ENCODE measurements around the gene DDX11. TPM values are rescaled to one million over a fixed set of nuclear protein-coding genes. Genes with fewer than 3 reads are reported as not detected.
"Not testable (repeated sequence)": the region's sequence is repeated elsewhere in the genome, so short reads cannot be mapped to it uniquely, and the experiment has no call there.

The DDX11 gene
- polyA plus RNA-seq, 1 donor from 2014 or later: 9.8 TPM

GRCh38 chr12:31105668-31106067 is 32.0 kb downstream of the DDX11 start:
- no peaks in the 10 kb centered on the region for H3K36me3 ChIP-seq (ENCODE audit: insufficient read depth, low read length)
- no peaks in the 10 kb centered on the region for H4K20me1 ChIP-seq (ENCODE audit: insufficient read depth)
- no peak overlapping the region for H3K4me3 ChIP-seq (ENCODE audit: low read length)
- no peaks in the 10 kb centered on the region for H3K27me3 ChIP-seq (ENCODE audit: insufficient read depth, low read depth, low read length)
- H3K4me2 ChIP-seq (ENCODE audit: low read length): no peak overlapping the region
- no peaks in the 10 kb centered on the region for H3F3A ChIP-seq (ENCODE audit: insufficient read depth, low read length, poor library complexity, severe bottlenecking)
- no peaks in the 10 kb centered on the region for H3K9me2 ChIP-seq (ENCODE audit: insufficient read depth, low read length)
- TF ChIP-seq RAD21 (conservative IDR thresholded peaks at IDR 0.05): no peak
- no peak for TF ChIP-seq POLR2AphosphoS5 (IDR thresholded peaks at IDR 0.05)
- TF ChIP-seq REST (IDR thresholded peaks at IDR 0.05; ENCODE audit: borderline replicate concordance): no peak
- no peak for TF ChIP-seq TAF1 (IDR thresholded peaks at IDR 0.05; ENCODE audit: low read depth)
- TF ChIP-seq CTCF (IDR thresholded peaks at IDR 0.05; ENCODE audit: poor library complexity, severe bottlenecking): no peak
- no peak for TF ChIP-seq MXI1 (conservative IDR thresholded peaks at IDR 0.05; ENCODE audit: poor library complexity, severe bottlenecking)
- no peak for TF ChIP-seq EZH2 (IDR thresholded peaks at IDR 0.05; ENCODE audit: borderline replicate concordance, insufficient read depth, low read length, poor library complexity, severe bottlenecking)
- no peak for TF ChIP-seq SMC3 (conservative IDR thresholded peaks at IDR 0.05; ENCODE audit: poor library complexity)
- TF ChIP-seq EP300 (conservative IDR thresholded peaks at IDR 0.05; ENCODE audit: poor library complexity, severe bottlenecking): no peak
- no peak overlapping the region for H3K27ac ChIP-seq (ENCODE audit: low read length)
- no peaks in the 10 kb centered on the region for H3K79me2 ChIP-seq (replicated peaks; ENCODE audit: insufficient read depth, low read length)
- no peaks in the 10 kb centered on the region for H3K9me3 ChIP-seq (ENCODE audit: low read length)
- no peak overlapping the region for H2AFZ ChIP-seq (ENCODE audit: low read depth, low read length)
- no peak overlapping the region for H3K9ac ChIP-seq (ENCODE audit: low read length)

GRCh38 chr12:31106101-31106803 is 32.6 kb downstream of the DDX11 start:
- H3K27me3 ChIP-seq (ENCODE audit: insufficient read depth, low read depth, low read length): no peaks in the 10 kb centered on the region
- TF ChIP-seq TAF1 (IDR thresholded peaks at IDR 0.05; ENCODE audit: low read depth): no peak
- TF ChIP-seq EZH2 (IDR thresholded peaks at IDR 0.05; ENCODE audit: borderline replicate concordance, insufficient read depth, low read length, poor library complexity, severe bottlenecking): no peak
- no peak for TF ChIP-seq REST (IDR thresholded peaks at IDR 0.05; ENCODE audit: borderline replicate concordance)
- no peak for TF ChIP-seq POLR2AphosphoS5 (IDR thresholded peaks at IDR 0.05)
- no peak for TF ChIP-seq EP300 (conservative IDR thresholded peaks at IDR 0.05; ENCODE audit: poor library complexity, severe bottlenecking)
- TF ChIP-seq CTCF (IDR thresholded peaks at IDR 0.05; ENCODE audit: poor library complexity, severe bottlenecking): no peak
- no peak for TF ChIP-seq RAD21 (conservative IDR thresholded peaks at IDR 0.05)
- no peak for TF ChIP-seq MXI1 (conservative IDR thresholded peaks at IDR 0.05; ENCODE audit: poor library complexity, severe bottlenecking)
- no peak for TF ChIP-seq SMC3 (conservative IDR thresholded peaks at IDR 0.05; ENCODE audit: poor library complexity)
- H3K9ac ChIP-seq (ENCODE audit: low read length): no peak overlapping the region
- no peaks in the 10 kb centered on the region for H4K20me1 ChIP-seq (ENCODE audit: insufficient read depth)
- no peaks in the 10 kb centered on the region for H3K9me3 ChIP-seq (ENCODE audit: low read length)
- H3K27ac ChIP-seq (ENCODE audit: low read length): no peak overlapping the region
- no peak overlapping the region for H2AFZ ChIP-seq (ENCODE audit: low read depth, low read length)
- no peak overlapping the region for H3K4me3 ChIP-seq (ENCODE audit: low read length)
- H3K79me2 ChIP-seq (replicated peaks; ENCODE audit: insufficient read depth, low read length): no peaks in the 10 kb centered on the region
- no peaks in the 10 kb centered on the region for H3F3A ChIP-seq (ENCODE audit: insufficient read depth, low read length, poor library complexity, severe bottlenecking)
- H3K4me2 ChIP-seq (ENCODE audit: low read length): no peak overlapping the region
- H3K36me3 ChIP-seq (ENCODE audit: insufficient read depth, low read length): no peaks in the 10 kb centered on the region
- H3K9me2 ChIP-seq (ENCODE audit: insufficient read depth, low read length): no peaks in the 10 kb centered on the region

- not testable (repeated sequence) for H3K9ac ChIP-seq (ENCODE audit: low read length); H3F3A ChIP-seq (ENCODE audit: insufficient read depth, low read length, poor library complexity, severe bottlenecking); H3K9me2 ChIP-seq (ENCODE audit: insufficient read depth, low read length)
Measured at GRCh38 chr12:31109773-31110172, 36.1 kb downstream of the DDX11 start.

More at GRCh38 chr12:31109773-31110172, 36.1 kb downstream of the DDX11 start:
- not testable (repeated sequence) for H3K4me3 ChIP-seq (ENCODE audit: low read length); H3K79me2 ChIP-seq (replicated peaks; ENCODE audit: insufficient read depth, low read length); H3K27me3 ChIP-seq (ENCODE audit: insufficient read depth, low read depth, low read length); H2AFZ ChIP-seq (ENCODE audit: low read depth, low read length); H3K9me3 ChIP-seq (ENCODE audit: low read length); H4K20me1 ChIP-seq (ENCODE audit: insufficient read depth); H3K27ac ChIP-seq (ENCODE audit: low read length); H3K4me2 ChIP-seq (ENCODE audit: low read length); H3K36me3 ChIP-seq (ENCODE audit: insufficient read depth, low read length)

Measured in neural cell (in vitro differentiated cells).